ENCODE measurements around the gene CTNNA1.
"Not testable (repeated sequence)": the region's sequence is repeated elsewhere in the genome, so short reads cannot be mapped to it uniquely, and the experiment has no call there.

The CTNNA1 gene

DNA sequence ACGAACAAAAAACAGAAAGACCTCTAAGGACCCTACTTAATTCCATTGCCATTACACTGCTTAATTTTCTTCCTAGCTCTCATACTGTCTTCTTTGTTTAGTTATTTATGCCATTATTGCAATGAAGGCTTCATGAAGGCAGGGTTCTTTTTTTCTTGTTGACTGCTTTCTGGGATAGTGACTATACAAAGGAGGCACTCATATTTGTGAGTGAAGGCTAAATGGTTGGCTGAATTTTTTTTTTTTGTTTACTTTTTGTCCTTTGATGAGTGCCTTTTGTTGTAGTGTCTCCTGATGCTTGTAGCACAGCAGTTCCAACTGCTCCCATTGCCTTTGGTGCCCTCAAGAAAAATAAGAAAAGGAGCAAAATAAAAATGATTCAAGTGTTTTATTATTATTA lies 17.8 kb downstream of the CTNNA1 start:
- H3K9me2 ChIP-seq (replicated peaks; ENCODE audit: control insufficient read depth, low read length), result no peaks in the 10 kb centered on the region
- H3K4me3 ChIP-seq (ENCODE audit: low read length), result no peak overlapping the region
- H3K4me1 ChIP-seq (ENCODE audit: control insufficient read depth, low read length), result no peaks in the 10 kb centered on the region
- H3K27me3 ChIP-seq (ENCODE audit: control insufficient read depth, low read length), result no peaks in the 10 kb centered on the region
- H3K27ac ChIP-seq (ENCODE audit: low read depth, low read length), result no peak overlapping the region
- H3K79me2 ChIP-seq (ENCODE audit: control insufficient read depth, low read length), result peaks cover 21% of the 10 kb centered on the region
- TF ChIP-seq EZH2phosphoT487 (IDR thresholded peaks at IDR 0.05; ENCODE audit: borderline replicate concordance, low read length), result no peak
- TF ChIP-seq, protein P1, sequence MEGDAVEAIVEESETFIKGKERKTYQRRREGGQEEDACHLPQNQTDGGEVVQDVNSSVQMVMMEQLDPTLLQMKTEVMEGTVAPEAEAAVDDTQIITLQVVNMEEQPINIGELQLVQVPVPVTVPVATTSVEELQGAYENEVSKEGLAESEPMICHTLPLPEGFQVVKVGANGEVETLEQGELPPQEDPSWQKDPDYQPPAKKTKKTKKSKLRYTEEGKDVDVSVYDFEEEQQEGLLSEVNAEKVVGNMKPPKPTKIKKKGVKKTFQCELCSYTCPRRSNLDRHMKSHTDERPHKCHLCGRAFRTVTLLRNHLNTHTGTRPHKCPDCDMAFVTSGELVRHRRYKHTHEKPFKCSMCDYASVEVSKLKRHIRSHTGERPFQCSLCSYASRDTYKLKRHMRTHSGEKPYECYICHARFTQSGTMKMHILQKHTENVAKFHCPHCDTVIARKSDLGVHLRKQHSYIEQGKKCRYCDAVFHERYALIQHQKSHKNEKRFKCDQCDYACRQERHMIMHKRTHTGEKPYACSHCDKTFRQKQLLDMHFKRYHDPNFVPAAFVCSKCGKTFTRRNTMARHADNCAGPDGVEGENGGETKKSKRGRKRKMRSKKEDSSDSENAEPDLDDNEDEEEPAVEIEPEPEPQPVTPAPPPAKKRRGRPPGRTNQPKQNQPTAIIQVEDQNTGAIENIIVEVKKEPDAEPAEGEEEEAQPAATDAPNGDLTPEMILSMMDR (IDR thresholded peaks at IDR 0.05; ENCODE audit: low read depth, low read length, poor library complexity, severe bottlenecking), result no peak
- no peak overlapping the region for H3K4me2 ChIP-seq (ENCODE audit: low read length)
- no peaks in the 10 kb centered on the region for H3K9me3 ChIP-seq (ENCODE audit: control insufficient read depth, insufficient read depth, low read length)
- no peaks in the 10 kb centered on the region for H3F3A ChIP-seq (ENCODE audit: control insufficient read depth, insufficient read depth)
- no peaks in the 10 kb centered on the region for H4K20me1 ChIP-seq (ENCODE audit: control insufficient read depth, insufficient read depth, low read depth, low read length)
- H3K36me3 ChIP-seq (ENCODE audit: control insufficient read depth, low read length), result no peaks in the 10 kb centered on the region

DNA sequence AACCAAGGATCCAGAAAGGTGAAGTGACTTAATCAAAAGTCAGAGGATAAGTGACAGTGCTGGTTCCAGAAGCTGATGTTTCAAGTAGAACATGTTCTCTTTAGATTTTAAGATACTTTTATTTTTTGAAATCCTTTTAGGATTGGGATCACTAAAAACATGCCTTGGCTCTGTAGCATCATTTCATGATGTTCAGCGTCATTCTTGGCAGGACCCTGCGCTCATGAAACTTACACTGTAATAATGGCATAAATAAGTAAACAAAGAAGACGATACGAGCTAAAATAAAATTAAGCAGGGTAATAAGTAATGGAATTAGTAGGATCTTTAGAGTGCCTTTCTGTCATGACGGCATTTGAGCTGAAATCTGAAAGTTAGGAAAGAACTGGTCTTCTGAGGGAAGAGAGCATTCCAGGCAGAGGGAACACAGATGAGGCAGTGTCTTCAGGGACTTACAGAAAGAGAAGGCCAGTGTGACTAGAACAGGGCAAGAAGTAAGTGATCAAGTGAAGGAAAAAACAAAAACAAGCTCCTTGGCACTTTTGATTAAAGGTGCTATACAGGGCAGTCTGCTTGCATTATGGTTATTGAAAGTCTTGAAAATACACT lies 19.9 kb downstream of the CTNNA1 start:
- H4K20me1 ChIP-seq (ENCODE audit: control insufficient read depth, insufficient read depth, low read depth, low read length), result no peaks in the 10 kb centered on the region
- H3F3A ChIP-seq (ENCODE audit: control insufficient read depth, insufficient read depth), result no peaks in the 10 kb centered on the region

DNA sequence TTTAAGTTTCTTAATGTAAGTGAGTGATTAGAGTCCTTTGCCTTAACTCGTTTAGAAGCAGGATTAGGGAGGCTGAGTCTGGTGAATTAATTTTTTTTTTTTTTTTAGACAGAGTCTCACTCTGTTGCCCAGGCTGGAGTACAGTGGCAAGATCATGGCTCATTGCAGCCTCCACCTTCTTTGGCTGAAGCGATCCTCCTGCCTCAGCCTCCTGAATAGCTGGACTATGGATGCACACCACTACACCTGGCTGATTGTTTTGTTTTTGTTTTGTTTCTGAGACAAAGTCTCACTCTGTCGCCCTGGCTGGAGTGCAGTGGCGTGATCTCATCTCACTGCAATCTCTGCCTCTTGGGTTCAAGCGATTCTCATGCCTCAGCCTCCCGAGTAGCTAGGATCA lies 20.4 kb downstream of the CTNNA1 start:
- not testable (repeated sequence) for H3K27me3 ChIP-seq (ENCODE audit: control insufficient read depth, low read length); H4K20me1 ChIP-seq (ENCODE audit: control insufficient read depth, insufficient read depth, low read depth, low read length)

More for the DNA sequence above, 19.9 kb downstream of the CTNNA1 start:
- H3K36me3 ChIP-seq (ENCODE audit: control insufficient read depth, low read length), result no peaks in the 10 kb centered on the region
- H3K4me1 ChIP-seq (ENCODE audit: control insufficient read depth, low read length), result no peaks in the 10 kb centered on the region
- H3K27me3 ChIP-seq (ENCODE audit: control insufficient read depth, low read length), result no peaks in the 10 kb centered on the region
- H3K4me3 ChIP-seq (ENCODE audit: low read length), result no peak overlapping the region
- H3K27ac ChIP-seq (ENCODE audit: low read depth, low read length), result no peak overlapping the region
- TF ChIP-seq EZH2phosphoT487 (IDR thresholded peaks at IDR 0.05; ENCODE audit: borderline replicate concordance, low read length), result no peak
- TF ChIP-seq, protein P1 (IDR thresholded peaks at IDR 0.05; ENCODE audit: low read depth, low read length, poor library complexity, severe bottlenecking), result no peak
- peaks cover 13% of the 10 kb centered on the region for H3K79me2 ChIP-seq (ENCODE audit: control insufficient read depth, low read length)
- H3K9me3 ChIP-seq (ENCODE audit: control insufficient read depth, insufficient read depth, low read length), result no peaks in the 10 kb centered on the region
- no peaks in the 10 kb centered on the region for H3K9me2 ChIP-seq (replicated peaks; ENCODE audit: control insufficient read depth, low read length)
- no peak overlapping the region for H3K4me2 ChIP-seq (ENCODE audit: low read length)

DNA sequence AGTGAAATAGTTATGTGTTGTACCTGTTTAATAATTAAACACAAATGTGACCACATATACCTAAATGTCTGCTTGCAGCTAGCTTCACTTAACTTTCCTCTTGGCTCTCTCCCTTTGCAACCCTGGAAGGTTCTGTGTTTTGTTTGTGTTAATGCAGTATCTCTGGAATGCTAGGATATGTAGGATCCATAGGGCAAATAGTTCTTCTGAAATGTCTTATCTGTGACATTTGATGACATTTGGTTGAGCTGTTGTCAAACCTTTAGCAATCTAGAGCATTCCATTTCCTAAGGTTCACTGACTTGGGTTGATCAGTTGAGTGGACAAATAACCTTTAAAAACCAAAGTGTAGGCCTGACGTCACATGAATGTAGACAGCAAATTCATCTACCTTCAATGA lies 21.8 kb downstream of the CTNNA1 start:
- H4K20me1 ChIP-seq (ENCODE audit: control insufficient read depth, insufficient read depth, low read depth, low read length), result no peaks in the 10 kb centered on the region
- H3K79me2 ChIP-seq (ENCODE audit: control insufficient read depth, low read length), result peaks cover 4% of the 10 kb centered on the region

More for the DNA sequence above, 20.4 kb downstream of the CTNNA1 start:
- H3K9me3 ChIP-seq (ENCODE audit: control insufficient read depth, insufficient read depth, low read length); H3K27ac ChIP-seq (ENCODE audit: low read depth, low read length); H3K36me3 ChIP-seq (ENCODE audit: control insufficient read depth, low read length); H3K4me2 ChIP-seq (ENCODE audit: low read length); H3K4me1 ChIP-seq (ENCODE audit: control insufficient read depth, low read length); H3K79me2 ChIP-seq (ENCODE audit: control insufficient read depth, low read length); H3K9me2 ChIP-seq (replicated peaks; ENCODE audit: control insufficient read depth, low read length); H3K4me3 ChIP-seq (ENCODE audit: low read length); H3F3A ChIP-seq (ENCODE audit: control insufficient read depth, insufficient read depth): not testable (repeated sequence)

More for the DNA sequence above, 21.8 kb downstream of the CTNNA1 start:
- Histone ChIP-seq H3K4me1 (ENCODE audit: control insufficient read depth, low read length) (no peaks in the 10 kb centered on the region), H3K4me2 (ENCODE audit: low read length) (no peak overlapping the region), H3K9me3 (ENCODE audit: control insufficient read depth, insufficient read depth, low read length) (no peaks in the 10 kb centered on the region), H3K27ac (ENCODE audit: low read depth, low read length) (no peak overlapping the region), H3F3A (ENCODE audit: control insufficient read depth, insufficient read depth) (no peaks in the 10 kb centered on the region), H3K27me3 (ENCODE audit: control insufficient read depth, low read length) (no peaks in the 10 kb centered on the region), H3K36me3 (ENCODE audit: control insufficient read depth, low read length) (no peaks in the 10 kb centered on the region), H3K4me3 (ENCODE audit: low read length) (no peak overlapping the region), H3K9me2 (replicated peaks; ENCODE audit: control insufficient read depth, low read length) (no peaks in the 10 kb centered on the region)
- TF ChIP-seq, protein P1 (IDR thresholded peaks at IDR 0.05; ENCODE audit: low read depth, low read length, poor library complexity, severe bottlenecking), result no peak
- no peak for TF ChIP-seq EZH2phosphoT487 (IDR thresholded peaks at IDR 0.05; ENCODE audit: borderline replicate concordance, low read length)
